Stimulated activated CD4-positive, alpha-beta T cell treated with anti-CD3 and anti-CD28 coated beads, Interleukin-12 subunit alpha, Interleukin-12 subunit beta, amount 100 ng/mL, for 48 hours (primary cell): ENCODE measurements around the gene FSIP2.
"Not testable (repeated sequence)": the region's sequence is repeated elsewhere in the genome, so short reads cannot be mapped to it uniquely, and the experiment has no call there.

Source experiments
- DNase-seq, 3 donors: peaks; one replicate each; pipeline ENCODE4 v3.0.0-alpha.2; 2020; ENCODE audit warnings: low read depth in 2 of 3, low spot score in 1 of 3

FSIP2 gene

DNA sequence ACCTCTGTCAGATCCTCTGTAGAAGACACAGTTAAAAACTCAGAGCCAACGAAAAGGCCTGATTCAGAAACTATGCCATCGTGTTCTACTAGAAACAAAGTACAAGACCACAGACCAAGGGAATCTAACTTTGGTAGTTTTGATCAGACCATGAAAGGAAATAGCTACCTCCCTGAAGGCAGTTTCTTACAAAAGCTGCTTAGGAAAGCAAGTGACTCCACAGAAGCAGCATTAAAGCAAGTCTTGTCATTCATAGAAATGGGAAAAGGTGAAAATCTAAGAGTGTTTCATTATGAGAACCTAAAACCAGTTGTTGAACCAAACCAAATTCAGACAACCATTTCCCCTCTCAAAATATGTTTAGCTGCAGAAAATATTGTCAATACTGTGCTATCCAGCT is 58.2 kb downstream of the FSIP2 start:
- DNase-seq = no peak

DNA sequence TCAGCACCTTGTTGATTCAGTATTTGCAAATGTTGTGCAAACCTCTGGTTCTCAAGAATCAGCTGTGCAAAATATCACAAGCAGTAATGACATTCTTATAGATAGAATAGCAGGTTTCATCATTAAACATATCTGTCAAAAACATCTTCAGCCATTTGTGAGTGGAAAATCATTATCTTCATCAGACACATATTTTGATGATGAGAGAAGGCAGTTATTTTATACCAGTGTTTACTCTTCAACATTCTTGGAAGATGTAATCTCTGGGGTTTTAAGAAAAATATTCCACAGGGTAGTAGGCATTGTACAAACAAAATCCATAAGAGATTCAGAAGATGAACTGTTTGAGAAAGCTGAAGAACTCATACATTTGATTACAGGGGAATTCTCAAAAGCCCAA is 64.3 kb downstream of the FSIP2 start:
- DNase-seq = no peak

DNA sequence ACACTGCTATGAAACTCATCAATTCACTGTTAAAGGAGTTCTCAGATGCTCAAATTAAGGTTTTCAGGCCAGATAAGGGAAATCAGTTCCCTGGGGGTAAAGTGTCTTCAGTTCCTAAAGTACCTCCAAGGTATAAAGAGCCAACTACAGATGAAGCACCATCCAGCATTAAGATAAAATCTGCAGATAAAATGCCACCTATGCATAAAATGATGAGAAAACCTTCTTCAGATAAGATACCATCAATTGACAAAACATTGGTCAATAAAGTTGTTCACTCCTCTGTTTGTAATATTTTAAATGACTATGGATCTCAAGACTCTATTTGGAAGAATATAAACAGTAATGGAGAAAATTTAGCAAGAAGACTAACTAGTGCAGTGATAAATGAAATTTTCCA is 68.2 kb downstream of the FSIP2 start:
- no peak for DNase-seq

DNA sequence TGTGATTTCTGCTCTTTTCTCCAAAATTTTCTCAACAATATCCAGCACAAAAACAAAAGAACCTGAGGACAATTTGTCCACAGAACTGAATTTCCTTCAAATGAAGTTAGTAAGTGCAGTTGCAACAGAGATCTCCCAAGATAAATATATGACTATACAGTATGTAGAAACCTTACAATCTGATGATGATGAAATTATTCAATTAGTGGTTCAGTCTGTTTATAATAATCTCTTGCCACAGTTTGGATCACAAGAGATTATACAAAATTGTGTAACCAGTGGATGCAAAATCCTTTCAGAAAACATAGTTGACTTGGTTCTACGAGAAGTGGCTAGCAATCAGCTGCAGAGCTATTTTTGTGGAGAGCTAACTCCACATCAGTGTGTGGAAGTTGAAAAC is 68.7 kb downstream of the FSIP2 start:
- no peak for DNase-seq

DNA sequence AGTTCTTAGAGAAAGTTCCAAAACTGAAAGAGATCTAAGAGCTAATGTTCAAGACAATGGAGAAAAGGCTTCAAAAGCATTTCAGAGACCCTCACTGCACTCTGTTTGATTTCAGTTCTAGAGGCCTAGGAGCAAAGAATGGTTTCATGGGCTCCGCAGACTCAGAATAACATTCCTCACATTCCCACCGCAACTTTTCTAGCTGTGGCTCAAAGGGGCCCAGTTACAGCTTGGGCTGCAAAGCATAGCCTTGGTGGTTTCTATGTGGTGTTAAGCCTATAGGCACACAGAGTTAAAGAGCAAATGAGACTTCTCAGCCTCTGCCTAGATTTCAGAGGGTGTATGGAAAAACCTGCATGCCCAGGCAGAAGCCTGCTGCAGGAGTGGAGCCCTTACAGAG is 73.0 kb downstream of the FSIP2 start:
- no peak for DNase-seq

DNA sequence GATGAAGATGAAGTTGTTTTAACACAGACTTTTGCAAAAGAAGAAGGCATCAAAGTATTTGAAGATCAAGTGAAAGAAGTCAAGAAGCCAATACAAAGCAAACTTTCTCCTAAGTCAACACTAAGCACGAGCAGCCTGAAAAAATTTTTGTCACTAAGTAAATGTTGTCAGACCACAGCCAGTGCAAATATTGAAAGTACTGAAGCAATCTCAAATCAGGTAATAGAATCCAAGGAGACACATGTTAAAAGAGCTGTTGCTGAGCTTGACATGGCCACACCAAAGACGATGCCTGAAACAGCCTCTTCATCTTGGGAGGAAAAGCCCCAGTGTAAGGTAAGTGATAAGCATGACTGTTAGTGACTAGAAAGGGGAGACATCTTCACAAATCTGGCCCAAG is 75.1 kb downstream of the FSIP2 start:
- DNase-seq = no peak

DNA sequence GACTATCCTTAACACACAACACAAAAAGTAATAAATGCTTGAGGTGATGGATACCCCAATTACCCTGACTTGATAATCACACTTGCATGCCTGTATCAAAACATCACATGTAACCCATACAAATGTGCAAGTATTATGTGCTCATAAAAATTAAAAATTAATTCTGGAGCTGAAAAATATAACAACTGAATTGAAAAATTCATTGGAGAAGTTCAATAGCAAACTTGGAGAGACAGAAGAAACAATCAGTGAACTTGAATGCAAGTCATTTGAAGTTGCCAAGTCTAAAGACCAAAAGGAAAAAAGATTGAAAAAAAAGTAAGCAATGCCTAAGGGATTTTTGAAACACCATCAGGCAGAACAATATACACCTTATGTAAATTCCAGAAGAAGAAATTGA is 79.4 kb downstream of the FSIP2 start:
- DNase-seq = no peak

DNA sequence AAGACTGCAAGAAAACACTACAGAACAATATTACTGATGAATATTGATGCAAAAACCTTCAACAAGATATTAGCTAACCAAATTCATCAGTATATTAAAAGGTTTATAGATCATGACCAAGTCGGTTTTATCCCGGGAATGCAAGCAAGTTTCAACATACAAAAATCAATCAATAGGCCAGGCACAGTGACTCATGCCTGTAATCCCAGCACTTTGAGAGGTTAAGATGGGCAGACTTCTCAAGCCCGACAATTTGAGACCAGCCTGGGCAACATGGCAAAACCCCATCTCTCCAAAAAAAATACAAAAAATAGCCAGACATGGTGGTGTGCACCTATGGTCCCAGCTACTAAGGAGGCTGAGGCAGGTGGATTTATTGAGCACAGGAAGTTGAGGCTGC is 82.9 kb downstream of the FSIP2 start:
- DNase-seq = no peak

DNA sequence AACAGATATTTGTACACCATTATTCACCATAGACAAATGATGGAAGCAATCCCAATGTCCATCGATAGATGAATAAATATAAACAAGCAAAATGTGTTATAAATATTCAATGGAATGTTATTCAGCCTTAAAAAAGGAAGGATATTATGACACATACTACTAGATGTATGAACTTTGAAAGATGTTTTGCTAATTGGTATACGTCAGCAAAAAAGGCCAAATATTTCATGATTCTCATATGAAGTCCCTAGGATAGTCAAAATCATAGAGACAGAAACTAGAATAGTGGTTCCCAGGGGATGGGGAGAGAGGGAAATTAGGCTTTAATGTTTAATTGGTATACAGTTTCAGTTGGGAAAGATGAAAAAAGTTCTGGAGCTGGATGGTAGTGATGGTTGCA is 85.2 kb downstream of the FSIP2 start:
- DNase-seq = no peak

DNA sequence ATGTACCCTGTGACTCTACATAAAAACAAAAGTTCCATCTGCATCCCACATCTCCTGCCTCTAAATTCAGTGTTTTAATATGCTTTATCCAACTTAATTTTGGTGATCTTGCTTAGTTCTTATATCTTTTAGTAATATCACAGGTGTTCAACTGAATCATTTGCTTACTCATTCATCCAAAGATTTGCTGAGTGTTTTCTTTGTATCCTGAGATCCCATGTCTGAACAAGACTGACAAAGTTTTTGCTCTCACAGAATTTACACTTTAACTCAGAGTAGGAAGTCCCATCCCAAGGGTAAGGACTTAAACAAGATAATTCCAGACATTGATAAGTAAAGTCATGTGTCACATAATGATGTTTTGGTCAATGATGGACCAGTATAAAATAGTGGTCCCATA is 87.0 kb downstream of the FSIP2 start:
- DNase-seq = no peak

DNA sequence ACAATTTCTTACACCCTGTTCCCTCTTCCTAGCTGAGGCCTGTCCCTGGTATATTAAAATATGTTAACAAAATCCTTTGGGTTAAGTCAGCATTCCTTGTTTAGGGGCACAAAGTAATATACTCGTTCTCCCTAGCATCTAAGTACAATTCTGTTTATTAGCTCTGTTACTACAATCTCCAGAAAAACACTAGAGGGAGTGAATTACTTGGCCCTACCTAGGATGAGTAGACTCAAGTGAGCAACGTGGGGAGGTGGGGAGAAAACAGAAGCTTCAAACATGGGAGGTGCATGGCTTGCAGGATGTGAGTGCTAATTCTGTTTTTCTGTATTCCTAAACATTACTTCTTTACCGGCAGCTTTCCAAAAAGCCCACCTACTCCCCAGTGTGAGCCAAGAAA is 89.7 kb downstream of the FSIP2 start:
- no peak for DNase-seq

DNA sequence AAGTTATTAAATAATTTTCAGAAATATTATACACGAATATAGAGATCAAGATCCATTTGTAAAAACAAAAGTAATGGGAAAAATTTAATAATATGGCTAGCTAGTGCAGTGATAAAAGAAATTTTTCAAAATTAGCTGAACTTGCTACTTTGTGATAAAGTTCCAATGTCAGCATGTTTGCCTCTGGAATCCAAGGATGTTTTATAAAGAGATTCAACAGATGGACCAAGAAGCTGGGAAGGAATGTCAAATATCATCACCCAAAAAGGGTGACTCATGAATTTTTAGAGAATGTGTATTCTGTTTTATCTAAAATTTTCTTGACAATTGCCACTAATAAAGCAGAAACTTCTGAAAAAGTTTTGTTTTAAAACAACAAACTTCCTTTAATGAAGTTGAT is 95.3 kb downstream of the FSIP2 start:
- DNase-seq = no peak

DNA sequence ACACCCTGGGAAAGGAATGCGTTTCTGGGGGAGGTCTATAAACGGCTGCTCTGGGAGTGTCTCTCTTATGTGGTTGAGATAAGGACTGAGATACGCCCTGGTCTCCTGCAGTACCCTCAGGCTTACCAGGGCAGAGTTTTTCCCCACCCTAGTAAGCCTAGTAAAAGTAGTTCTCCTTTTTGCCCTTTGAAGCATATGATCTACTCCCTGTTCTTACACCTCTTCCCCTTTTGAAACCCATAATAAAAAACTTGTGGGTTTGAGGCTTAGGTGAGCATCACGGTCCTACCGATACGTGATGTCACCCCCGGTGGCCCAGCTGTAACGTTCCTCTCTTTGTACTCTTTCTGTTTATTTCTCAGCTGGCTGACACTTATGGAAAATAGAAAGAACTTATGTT is 97.4 kb downstream of the FSIP2 start:
- no peak for DNase-seq

DNA sequence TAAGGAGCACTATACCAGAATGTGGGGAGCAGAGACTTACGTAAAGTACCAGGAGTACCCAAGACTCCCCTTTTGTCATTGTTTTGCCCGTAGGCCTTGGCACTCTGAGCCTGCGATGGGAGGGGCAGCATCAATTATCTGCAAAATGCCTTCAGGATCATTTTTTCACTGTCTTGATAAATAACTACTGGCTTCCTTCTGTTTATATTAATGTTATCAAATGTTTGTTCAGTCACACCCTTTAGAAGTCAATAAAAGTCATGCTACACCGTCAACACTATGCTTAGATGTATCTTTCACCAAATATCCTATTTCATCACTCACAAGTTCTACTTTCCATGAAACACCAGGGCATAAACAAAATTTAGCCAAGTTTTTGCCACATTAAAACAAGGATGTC is 116.3 kb downstream of the FSIP2 start:
- DNase-seq = no peak

DNA sequence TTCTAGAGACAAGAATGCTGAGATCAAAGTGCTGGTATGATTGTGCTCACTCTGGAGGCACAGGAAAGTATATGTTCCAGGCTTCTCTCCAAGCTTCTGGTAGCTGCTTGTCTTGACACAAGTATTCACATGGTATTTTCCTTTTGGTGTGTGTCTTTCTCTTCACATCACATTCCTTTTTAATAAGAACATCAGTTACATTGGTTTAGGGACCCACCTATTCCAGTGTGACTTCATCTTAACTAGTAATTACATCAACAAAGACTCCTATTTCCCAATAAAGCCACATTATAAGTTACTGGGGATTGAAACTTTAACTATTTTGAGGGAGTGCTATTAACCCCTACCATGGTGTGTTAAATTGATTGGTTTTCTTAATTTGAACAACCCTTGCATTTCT is 119.1 kb downstream of the FSIP2 start:
- no peak for DNase-seq

DNA sequence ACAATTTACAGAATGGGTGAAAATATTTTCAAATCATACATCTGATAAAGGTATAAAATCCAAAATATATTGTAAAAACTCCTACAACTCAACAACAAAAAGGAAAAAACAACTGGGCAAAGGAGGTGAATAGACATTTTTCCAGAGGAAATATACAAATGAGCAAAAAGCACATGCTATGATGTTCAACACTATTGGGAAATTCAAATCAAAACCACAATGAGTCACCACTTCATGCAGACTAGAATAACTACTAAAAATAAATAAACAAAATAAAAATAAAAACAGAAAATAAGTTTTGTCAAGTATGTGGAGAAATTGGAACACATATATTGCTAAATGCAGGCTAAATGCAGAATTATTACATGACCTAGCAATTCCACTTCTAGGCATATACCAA is 120.9 kb downstream of the FSIP2 start:
- DNase-seq = no peak

DNA sequence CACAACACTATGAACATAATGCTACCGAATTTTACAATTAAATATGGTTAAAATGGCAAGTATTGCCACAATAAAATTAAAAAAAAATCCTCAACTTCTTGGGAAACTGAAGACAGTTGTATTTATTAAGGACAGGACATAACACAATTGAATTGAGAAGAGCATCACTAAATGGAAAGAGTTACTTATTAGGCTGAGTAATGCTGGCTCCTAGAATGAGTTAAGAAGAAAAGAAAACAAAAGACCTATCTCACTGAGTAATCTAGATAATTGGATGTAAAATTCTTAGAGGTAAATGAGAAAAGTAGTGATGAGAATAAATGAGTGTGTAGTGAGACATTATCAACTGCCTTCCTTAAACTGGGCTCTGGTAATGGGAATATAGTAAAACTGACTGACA is 121.7 kb downstream of the FSIP2 start:
- DNase-seq = no peak

DNA sequence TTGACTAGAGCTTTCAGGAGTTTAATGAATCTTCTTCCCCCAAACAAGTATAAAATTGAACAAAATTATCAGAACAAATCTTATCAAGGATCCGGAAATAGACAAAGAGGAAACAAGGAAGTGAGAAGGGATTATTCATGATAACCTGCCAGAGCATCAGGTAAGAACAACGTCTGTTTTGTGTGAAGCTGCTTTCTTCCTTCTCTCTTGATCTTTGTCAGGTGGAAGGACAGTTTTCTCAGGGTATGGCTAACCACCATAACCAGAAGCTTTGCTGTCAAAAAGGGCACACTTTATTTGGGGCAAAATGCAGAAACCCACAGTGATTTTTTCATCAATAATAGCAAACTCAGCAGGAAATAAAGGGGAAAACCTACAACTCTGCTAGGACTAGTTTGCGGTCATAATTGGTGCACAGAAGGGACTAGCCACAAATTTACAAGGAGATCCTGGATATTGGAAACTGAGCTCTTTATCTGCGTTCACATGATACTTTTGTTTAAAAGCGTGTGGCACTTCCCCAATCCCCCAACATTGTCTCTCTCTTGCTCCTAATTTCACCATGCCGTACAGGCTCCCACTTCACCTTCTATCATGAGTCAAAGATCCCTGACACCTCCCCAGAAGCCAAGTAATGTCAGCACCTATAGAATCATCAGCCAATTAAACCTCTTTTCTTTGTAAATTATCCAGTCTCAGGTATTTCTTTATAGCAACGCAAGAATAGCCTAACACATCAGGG is 124.2 kb downstream of the FSIP2 start:
- DNase-seq = no peak

DNA sequence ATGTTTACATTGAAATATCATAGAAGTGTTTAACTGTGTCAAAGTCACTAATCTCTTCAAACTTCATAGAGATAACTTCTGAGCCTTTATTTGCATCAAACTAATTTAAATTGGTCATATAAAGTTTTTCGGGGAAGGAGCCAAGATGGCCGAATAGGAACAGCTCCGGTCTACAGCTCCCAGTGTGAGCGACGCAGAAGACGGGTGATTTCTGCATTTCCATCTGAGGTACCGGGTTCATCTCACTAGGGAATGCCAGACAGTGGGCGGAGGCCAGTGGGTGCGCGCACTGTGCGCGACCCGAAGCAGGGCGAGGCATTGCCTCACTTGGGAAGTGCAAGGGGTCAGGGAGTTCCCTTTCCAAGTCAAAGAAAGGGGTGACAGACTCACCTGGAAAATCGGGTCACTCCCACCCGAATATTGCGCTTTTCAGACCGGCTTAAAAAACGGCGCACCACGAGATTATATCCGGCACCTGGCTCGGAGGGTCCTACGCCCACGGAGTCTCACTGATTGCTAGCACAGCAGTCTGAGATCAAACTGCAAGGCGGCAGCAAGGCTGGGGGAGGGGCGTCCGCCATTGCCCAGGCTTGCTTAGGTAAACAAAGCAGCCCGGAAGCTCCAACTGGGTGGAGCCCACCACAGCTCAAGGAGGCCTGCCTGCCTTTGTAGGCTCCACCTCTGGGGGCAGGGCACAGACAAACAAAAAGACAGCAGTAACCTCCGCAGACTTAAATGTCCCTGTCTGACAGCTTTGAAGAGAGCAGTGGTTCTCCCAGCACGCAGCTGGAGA is 126.1 kb downstream of the FSIP2 start:
- DNase-seq = not testable (repeated sequence)

DNA sequence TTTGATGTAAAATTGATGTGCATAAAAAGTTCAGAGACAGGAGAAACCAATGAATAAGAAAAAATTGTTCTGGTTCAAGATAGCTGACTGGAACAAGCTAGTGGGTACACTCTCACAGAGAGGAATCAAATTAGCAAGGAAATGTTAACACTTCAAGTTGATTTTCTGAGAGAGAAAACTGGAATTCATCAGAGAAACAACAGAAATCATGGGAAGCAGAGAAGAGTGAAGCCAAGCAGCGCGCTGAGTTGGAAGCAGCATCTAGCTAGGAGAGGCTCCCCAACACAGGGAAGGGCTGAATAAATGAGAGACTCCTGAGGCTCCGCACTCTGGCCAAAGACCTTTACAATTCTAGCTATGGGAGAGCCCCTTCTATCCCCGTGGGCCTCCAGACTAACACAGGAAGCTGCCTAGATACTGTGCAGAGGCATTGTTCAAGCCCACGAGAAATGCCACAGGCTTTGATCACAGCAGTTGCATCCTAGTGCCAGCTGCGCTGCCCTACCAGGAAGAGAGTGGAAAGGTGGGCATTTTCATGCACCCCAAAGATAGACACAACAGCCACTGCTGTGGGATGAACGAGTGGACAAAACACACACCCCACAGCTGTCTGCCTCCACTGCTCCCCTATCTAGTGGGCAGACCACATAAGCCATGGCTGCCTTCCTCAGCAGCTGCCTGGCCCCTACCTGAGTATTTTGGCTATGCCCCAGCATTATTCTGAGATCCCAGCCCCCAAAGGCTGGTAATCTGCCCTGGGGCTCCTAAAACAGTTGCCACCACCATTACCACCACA is 136.7 kb downstream of the FSIP2 start:
- no peak for DNase-seq

DNA sequence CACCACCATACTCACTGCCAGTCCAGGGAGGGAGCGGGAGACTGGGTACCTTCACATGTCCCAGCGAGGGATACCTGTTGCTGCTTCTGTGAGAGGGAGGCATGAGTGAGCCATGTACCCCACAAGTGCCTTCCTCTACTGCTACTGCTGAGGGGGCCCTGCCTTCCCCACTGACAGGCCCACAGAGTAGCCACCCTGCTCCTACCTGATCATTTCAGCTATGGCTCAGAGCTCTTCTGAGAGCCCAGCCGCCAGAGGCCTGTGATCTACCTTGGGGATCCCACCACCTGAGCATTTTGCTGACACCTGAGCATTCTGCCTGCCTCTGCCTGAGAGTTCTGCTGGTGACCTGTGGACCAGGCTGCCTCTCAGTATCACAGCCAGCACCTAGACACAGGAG is 137.6 kb downstream of the FSIP2 start:
- DNase-seq = no peak

DNA sequence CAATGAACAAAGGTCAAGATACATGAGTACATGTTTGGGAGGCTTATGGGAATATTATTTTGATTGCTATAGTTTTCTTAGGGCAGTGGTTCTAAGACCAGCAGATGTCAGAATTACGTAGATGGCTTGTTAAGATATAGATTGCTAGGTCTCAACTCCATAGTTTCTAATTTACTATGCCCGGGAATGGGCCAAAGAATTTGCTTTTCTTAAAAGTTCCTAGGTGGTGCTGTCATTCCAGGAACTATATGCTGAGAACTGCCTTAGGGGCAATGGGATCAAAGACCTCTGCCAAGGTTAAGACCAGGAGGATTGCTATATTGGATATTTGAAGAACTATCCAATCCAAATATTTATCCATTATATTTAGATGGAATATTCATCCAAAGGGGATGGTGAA is 141.8 kb downstream of the FSIP2 start:
- no peak for DNase-seq
